Thymus (tissue), 11 donors: Measurements from ENCODE around the gene TRAK1. TPM values are rescaled to one million over a fixed set of nuclear protein-coding genes. Genes with fewer than 3 reads are reported as not detected.

ENCODE experiments used
- DNase-seq, 9 donors: peaks; one replicate each; pipeline ENCODE4 v3.0.0-alpha.2; 2013; ENCODE audit warnings: low spot score in 9 of 9, low read depth in 6 of 9, missing footprints in 1 of 9
- H3K27ac ChIP-seq, 2 donors: one replicate each; pipeline ENCODE4 v1.5.1; 2013; ENCODE audit warnings: control low read depth in 1 of 2, low read depth in 1 of 2, low read length in 1 of 2, mild to moderate bottlenecking in 1 of 2, moderate library complexity in 1 of 2
- H3K27me3 ChIP-seq, 2 donors: one replicate each; pipeline ENCODE4 v1.5.1; 2013; ENCODE audit warnings: low read length in 1 of 2; ENCODE audit not compliant: control insufficient read depth in 2 of 2, insufficient read depth in 1 of 2
- H3K36me3 ChIP-seq, 2 donors: one replicate each; pipeline ENCODE4 v1.5.1; 2013; ENCODE audit warnings: low read length in 1 of 2, mild to moderate bottlenecking in 1 of 2, moderate library complexity in 1 of 2; ENCODE audit not compliant: control insufficient read depth in 2 of 2, insufficient read depth in 2 of 2
- H3K4me1 ChIP-seq, 2 donors: one replicate each; pipeline ENCODE4 v1.5.1; 2013; ENCODE audit warnings: low read length in 2 of 2; ENCODE audit not compliant: control insufficient read depth in 2 of 2, insufficient read depth in 2 of 2
- H3K4me3 ChIP-seq, 2 donors: one replicate each; pipeline ENCODE4 v1.5.1; 2013; ENCODE audit warnings: low read length in 2 of 2, control low read depth in 1 of 2, mild to moderate bottlenecking in 1 of 2
- H3K9me3 ChIP-seq, 2 donors: one replicate each; pipeline ENCODE4 v1.5.1; 2013; ENCODE audit warnings: low read length in 1 of 2, mild to moderate bottlenecking in 1 of 2; ENCODE audit not compliant: control insufficient read depth in 2 of 2, insufficient read depth in 1 of 2
- WGBS: extraction: QIAGEN DNeasy Blood & Tissue Kit; methylation state at CpG from one replicate; pipeline ENCODE4 v1.1.7; 2013; 5-methylcytosine and 5-hydroxymethylcytosine counted together
- polyA plus RNA-seq: library from polyadenylated mRNA; stranded (reverse); fragments of 200-250 nt; gene quantifications from one replicate; pipeline ENCODE4 v1.2.3, GENCODE V29; 2013
- total RNA-seq: library from RNA; stranded (reverse); fragments of 120-200 nt; gene quantifications from one replicate; pipeline ENCODE4 v1.2.4, GENCODE V29; 2013
- donor health status: healthy.

Gene TRAK1
- total and polyA plus RNA-seq, 2 donors, result 10.9 to 20.1 TPM

- peaks cover 15 to 25% of the 10 kb centered on the region in 2 donors for H3K36me3 ChIP-seq
- H3K9me3 ChIP-seq, result peaks cover 0 to 4% of the 10 kb centered on the region in 2 donors
- no peak overlapping the region for H3K4me3 ChIP-seq
- WGBS, result 79% methylated on average over 8 of the region's 8 CpGs
- DNase-seq, result peak in 2 of 9 donors; percentile 23 to 37
- H3K4me1 ChIP-seq, result peaks cover 20 to 46% of the 10 kb centered on the region in 2 donors
- H3K27me3 ChIP-seq, result no peaks in the 10 kb centered on the region
- no peak overlapping the region for H3K27ac ChIP-seq
Observed at GRCh38 chr3:42192334-42193200, 101.4 kb downstream of the TRAK1 start.

GRCh38 chr3:42194943-42195510 is 103.9 kb downstream of the TRAK1 start:
- Histone ChIP-seq H3K4me1 (peaks cover 20 to 43% of the 10 kb centered on the region in 2 donors), H3K9me3 (peaks cover 0 to 4% of the 10 kb centered on the region in 2 donors), H3K27me3 (no peaks in the 10 kb centered on the region), H3K4me3 (no peak overlapping the region), H3K36me3 (peaks cover 24 to 42% of the 10 kb centered on the region in 2 donors), H3K27ac (no peak overlapping the region)
- 98% methylated on average over 7 of the region's 7 CpGs for WGBS
- no peak for DNase-seq

- H3K27ac ChIP-seq, result peak overlapping the region in 1 of 2 donors; percentile 34
- H3K4me1 ChIP-seq, result peaks cover 20 to 41% of the 10 kb centered on the region in 2 donors
- H3K4me3 ChIP-seq, result no peak overlapping the region
- no peaks in the 10 kb centered on the region for H3K27me3 ChIP-seq
- H3K36me3 ChIP-seq, result peaks cover 29 to 46% of the 10 kb centered on the region in 2 donors
- 90% methylated on average over 5 of the region's 5 CpGs for WGBS
- DNase-seq, result no peak
- H3K9me3 ChIP-seq, result peaks cover 0 to 4% of the 10 kb centered on the region in 2 donors
Observed at GRCh38 chr3:42195879-42196330, 104.7 kb downstream of the TRAK1 start.

- no peak for DNase-seq
- WGBS, result 94% methylated on average over 3 of the region's 3 CpGs
Observed at GRCh38 chr3:42198709-42199108, 107.6 kb downstream of the TRAK1 start.

GRCh38 chr3:42202217-42202865 is 111.2 kb downstream of the TRAK1 start:
- DNase-seq, result no peak
- no peak overlapping the region for H3K27ac ChIP-seq
- H3K4me3 ChIP-seq, result no peak overlapping the region
- no peaks in the 10 kb centered on the region for H3K9me3 ChIP-seq
- peaks cover 34 to 54% of the 10 kb centered on the region in 2 donors for H3K36me3 ChIP-seq
- 97% methylated on average over 35 of the region's 35 CpGs for WGBS
- no peaks in the 10 kb centered on the region for H3K27me3 ChIP-seq
- no peaks in the 10 kb centered on the region for H3K4me1 ChIP-seq

More at GRCh38 chr3:42198709-42199108, 107.6 kb downstream of the TRAK1 start:
- no peak overlapping the region for H3K27ac ChIP-seq
- H3K4me3 ChIP-seq, result no peak overlapping the region
- peaks cover 0 to 3% of the 10 kb centered on the region in 2 donors for H3K9me3 ChIP-seq
- H3K36me3 ChIP-seq, result peaks cover 42 to 61% of the 10 kb centered on the region in 2 donors
- H3K4me1 ChIP-seq, result peaks cover 8 to 19% of the 10 kb centered on the region in 2 donors
- H3K27me3 ChIP-seq, result no peaks in the 10 kb centered on the region

GRCh38 chr3:42204867-42205599 is 113.9 kb downstream of the TRAK1 start:
- no peak for DNase-seq
- Histone ChIP-seq H3K27ac (no peak overlapping the region), H3K9me3 (peaks cover 0 to 6% of the 10 kb centered on the region in 2 donors), H3K4me1 (peaks cover 0 to 3% of the 10 kb centered on the region in 2 donors), H3K4me3 (no peak overlapping the region), H3K27me3 (no peaks in the 10 kb centered on the region), H3K36me3 (peaks cover 31 to 52% of the 10 kb centered on the region in 2 donors)
- 98% methylated on average over 2 of the region's 2 CpGs for WGBS

- WGBS, result 98% methylated on average over 4 of the region's 4 CpGs
- H3K4me1 ChIP-seq, result peaks cover 0 to 3% of the 10 kb centered on the region in 2 donors
- peaks cover 0 to 6% of the 10 kb centered on the region in 2 donors for H3K9me3 ChIP-seq
- no peak for DNase-seq
- H3K27ac ChIP-seq, result no peak overlapping the region
- no peak overlapping the region for H3K4me3 ChIP-seq
- H3K36me3 ChIP-seq, result peaks cover 28 to 52% of the 10 kb centered on the region in 2 donors
- no peaks in the 10 kb centered on the region for H3K27me3 ChIP-seq
Observed at GRCh38 chr3:42205800-42206514, 114.8 kb downstream of the TRAK1 start.

GRCh38 chr3:42209917-42210316 is 118.8 kb downstream of the TRAK1 start:
- 83% methylated on average over 12 of the region's 12 CpGs for WGBS
- H3K9me3 ChIP-seq, result peaks cover 0 to 6% of the 10 kb centered on the region in 2 donors
- H3K36me3 ChIP-seq, result peaks cover 16 to 35% of the 10 kb centered on the region in 2 donors
- H3K27me3 ChIP-seq, result no peaks in the 10 kb centered on the region
- peaks cover 19 to 22% of the 10 kb centered on the region in 2 donors for H3K4me1 ChIP-seq
- no peak overlapping the region for H3K27ac ChIP-seq
- H3K4me3 ChIP-seq, result no peak overlapping the region
- DNase-seq, result no peak
